GM18873 (cell line): ENCODE measurements around the gene SELENON.

Experiments used
- ATAC-seq: cut with Tn5 transposase; IDR thresholded peaks from one replicate; pipeline ENCODE4 v1.9.1; 2021; ENCODE audit warnings: mild to moderate bottlenecking, moderate library complexity, moderate number of reproducible peaks; ENCODE audit not compliant: unreplicated experiment, low FRiP score

The SELENON gene

GRCh38 chr1:25807480-25808390, 7.7 kb downstream of the SELENON start:
- no peak for ATAC-seq

- ATAC-seq: no peak
Observed at GRCh38 chr1:25808481-25809244, 8.7 kb downstream of the SELENON start.

GRCh38 chr1:25809283-25809926, 9.4 kb downstream of the SELENON start:
- ATAC-seq: no peak

GRCh38 chr1:25809929-25810328, 9.9 kb downstream of the SELENON start:
- no peak for ATAC-seq

- no peak for ATAC-seq
Observed at GRCh38 chr1:25810341-25811299, 10.6 kb downstream of the SELENON start.

GRCh38 chr1:25811384-25812082, 11.5 kb downstream of the SELENON start:
- ATAC-seq: no peak

- no peak for ATAC-seq
Observed at GRCh38 chr1:25813071-25813733, 13.2 kb downstream of the SELENON start.

GRCh38 chr1:25813734-25814471, 13.9 kb downstream of the SELENON start:
- ATAC-seq: no peak

GRCh38 chr1:25814549-25815087, 14.6 kb downstream of the SELENON start:
- ATAC-seq: no peak

- ATAC-seq: no peak
Observed at GRCh38 chr1:25815208-25816111, 15.5 kb downstream of the SELENON start.

GRCh38 chr1:25816112-25816718, 16.2 kb downstream of the SELENON start:
- ATAC-seq: no peak

- no peak for ATAC-seq
Observed at GRCh38 chr1:25817840-25818501, 18.0 kb downstream of the SELENON start.

- no peak for ATAC-seq
Observed at GRCh38 chr1:25818569-25818968, 18.6 kb downstream of the SELENON start.

GRCh38 chr1:25819491-25820246, 19.7 kb downstream of the SELENON start, which contains the start of gene MTFR1L:
MTFR1L (plus strand) TSS chr1:25819954; CDS start chr1:25823105, 3,151 bp downstream.
- peak; percentile 65 for ATAC-seq
